GM12878 (cell line): Measurements from ENCODE around the gene FAHD2A. TPM values are rescaled to one million over a fixed set of nuclear protein-coding genes. Genes with fewer than 3 reads are reported as not detected.

Experiments
- ATAC-seq: fragments of 200-7000 bp; cut with Tn5 transposase; 3 replicates; pipeline ENCODE4 v1.9.1; 2020; ENCODE audit warnings: mild to moderate bottlenecking, moderate library complexity
- BruUV-seq: library from RNA; stranded (reverse); fragments of 400-500 nt; replicated peaks from 2 replicates; lab custom pipeline; 2021; lab: Mats Ljungman, UMichigan
- CTCF ChIA-PET: fragments of 300-600 bp; sonication (Branson Sonifier 250); formaldehyde crosslinking; extraction: SDS; loops from one replicate; lab custom pipeline; 2021; ENCODE audit warnings: inconsistent platforms; lab: Yijun Ruan, JAX
- POLR2A ChIA-PET: fragments of 350-600 bp; formaldehyde crosslinking; extraction: SDS; loops from one replicate; lab custom pipeline; 2021; ENCODE audit warnings: inconsistent platforms; lab: Charles Lee
- RAD21 ChIA-PET: fragments of 300-600 bp; sonication (Branson Sonifier 250); formaldehyde crosslinking; loops from one replicate; lab custom pipeline; 2023; ENCODE audit warnings: antibody characterized with exemption; ENCODE audit not compliant: unreplicated experiment; lab: Charles Lee
- SMC1A ChIA-PET: fragments of 300-600 bp; sonication (Branson Sonifier 250); formaldehyde crosslinking; loops from one replicate; lab custom pipeline; 2023; ENCODE audit not compliant: unreplicated experiment, uncharacterized antibody; lab: Charles Lee
- DNase-seq: peaks from one replicate; pipeline ENCODE4 v3.0.0-alpha.2; 2011; ENCODE audit warnings: low read depth, low spot score
- FAIRE-seq: peaks from 3 replicates; lab custom pipeline; 2011; peaks lifted over from hg19 to GRCh38; lab: Jason Lieb, UNC
- H2AFZ ChIP-seq: 2 replicates; pipeline ENCODE4 v1.6.0; 2011; ENCODE audit warnings: low read depth, low read length, control low read depth; ENCODE audit not compliant: control insufficient read depth
- H3K27ac ChIP-seq: 2 replicates; pipeline ENCODE4 v1.5.1; 2011; ENCODE audit warnings: control low read depth; ENCODE audit not compliant: control insufficient read depth, insufficient read depth
- H3K27me3 ChIP-seq, 2 experiments: replicated peaks in 1 of 2; 2 replicates each; pipeline versions ENCODE4 v1.6.0 to v1.6.1; 2011; ENCODE audit warnings: low read length in 1 of 2; ENCODE audit not compliant: control insufficient read depth in 2 of 2, insufficient read depth in 2 of 2
- H3K36me3 ChIP-seq, 2 experiments: 2 replicates each; pipeline ENCODE4 v1.5.1; 2011; ENCODE audit warnings: low read length in 1 of 2; ENCODE audit not compliant: control insufficient read depth in 2 of 2, insufficient read depth in 2 of 2
- H3K4me1 ChIP-seq: 2 replicates; pipeline ENCODE4 v1.6.1; 2011; ENCODE audit warnings: mild to moderate bottlenecking, low read length, moderate library complexity, mixed read lengths; ENCODE audit not compliant: control insufficient read depth, insufficient read depth
- H3K4me2 ChIP-seq: 2 replicates; pipeline ENCODE4 v1.6.0; 2011; ENCODE audit warnings: control low read depth; ENCODE audit not compliant: control insufficient read depth, insufficient read depth
- H3K4me3 ChIP-seq: fragments of 200-600 bp; sonication (generic); 2 replicates; pipeline ENCODE4 v1.5.1; 2016
- H3K79me2 ChIP-seq: 2 replicates; pipeline ENCODE4 v1.6.0; 2011; ENCODE audit warnings: low read length; ENCODE audit not compliant: control insufficient read depth, insufficient read depth
- H3K9ac ChIP-seq: 2 replicates; pipeline ENCODE4 v1.8.0; 2011; ENCODE audit warnings: low read length, control low read depth, mixed read lengths; ENCODE audit not compliant: control insufficient read depth, insufficient read depth
- H3K9me3 ChIP-seq: replicated peaks from 3 replicates; pipeline ENCODE4 v1.5.1; 2011; ENCODE audit warnings: mild to moderate bottlenecking, low read length; ENCODE audit not compliant: control insufficient read depth, insufficient read depth
- H4K20me1 ChIP-seq: 2 replicates; pipeline ENCODE4 v1.6.0; 2011; ENCODE audit not compliant: control insufficient read depth, insufficient read depth
- BCL3 ChIP-seq: IDR thresholded peaks from 2 replicates; pipeline ENCODE4 v1.6.1; 2011; ENCODE audit warnings: borderline replicate concordance, low read depth, mild to moderate bottlenecking, moderate library complexity, low read length; ENCODE audit not compliant: insufficient read depth, poor library complexity, severe bottlenecking
- RBBP5 ChIP-seq: fragments of 200-600 bp; sonication (generic); conservative IDR thresholded peaks from 2 replicates; pipeline ENCODE4 v1.6.1; 2016
- USF1 ChIP-seq: IDR thresholded peaks from 2 replicates; pipeline ENCODE4 v1.6.1; 2011; ENCODE audit warnings: borderline replicate concordance, low read depth, mild to moderate bottlenecking, moderate library complexity, mixed read lengths, low read length; ENCODE audit not compliant: insufficient read depth; ENCODE audit errors: extremely low read length
- ZBED1 ChIP-seq: IDR thresholded peaks from 2 replicates; pipeline ENCODE4 v1.6.1; 2016; ENCODE audit warnings: borderline replicate concordance
- WGBS: methylation state at CpG from one replicate; pipeline ENCODE4 v1.1.6; 2016; ENCODE audit warnings: low lambda C conversion rate; ENCODE audit not compliant: insufficient replicate concordance, insufficient coverage; ENCODE audit errors: missing lambda C conversion rate; 5-methylcytosine and 5-hydroxymethylcytosine counted together
- in situ Hi-C: fragments of 300-500 bp; cut with MboI; formaldehyde crosslinking; loops from 9 replicates; pipeline ENCODE4 v1.14.3; 2018; ENCODE audit warnings: mixed read lengths
- intact Hi-C: fragments of 100-400 bp; cut with micrococcal nuclease; formaldehyde crosslinking; loops from one replicate; pipeline ENCODE4 v1.14.2; 2022; ENCODE audit not compliant: unreplicated experiment
- polyA plus RNA-seq, 11 experiments: library from polyadenylated mRNA; depleted of rRNA in 4 of 11; unstranded in 6 of 11; stranded (reverse) in 5 of 11; fragments of >200 nt; fragmentation: Nextera tagmentation in 4 of 11; fragmentation: Illumina TruSeq in 1 of 11; extraction: Ambion mirVana in 4 of 11; extraction: Trizol in 1 of 11; gene quantifications; 1 replicate in 1 of 11; 2 replicates in 10 of 11; pipeline versions ENCODE4 v1.2.1 to v1.2.3, GENCODE V29; 2011 to 2016; ENCODE audit warnings: inconsistent platforms in 2 of 11, missing spikeins in 2 of 11, low read depth in 1 of 11
- total RNA-seq, 4 experiments: library from RNA; depleted of rRNA in 3 of 4; stranded (reverse); fragments of >200 nt in 3 of 4; fragmentation: Illumina TruSeq in 1 of 4; extraction: Trizol in 1 of 4; gene quantifications; 2 replicates each; pipeline versions ENCODE4 v1.2.1 to v1.2.3, GENCODE V29; 2013 to 2021

FAHD2A gene
- total and polyA plus RNA-seq, 10 of the 15 experiments (the other 5 are each of a cell fraction or from before 2014, with no cell fraction given) = 11.2 to 38.2 (median 25.1) TPM

GRCh38 chr2:95391641-95392310, 10.7 kb upstream of the FAHD2A start:
- intact Hi-C loops = no loop called here
- POLR2A ChIA-PET = no interaction called here
- SMC1A ChIA-PET = no interaction called here
- H4K20me1 ChIP-seq = no peaks in the 10 kb centered on the region
- no peaks in the 10 kb centered on the region for H3K79me2 ChIP-seq
- H3K4me2 ChIP-seq = no peak overlapping the region
- H2AFZ ChIP-seq = no peak overlapping the region
- H3K4me3 ChIP-seq = no peak overlapping the region
- H3K9me3 ChIP-seq = no peaks in the 10 kb centered on the region
- RAD21 ChIA-PET = no interaction called here
- H3K9ac ChIP-seq = no peak overlapping the region
- in situ Hi-C loops = no loop called here
- H3K36me3 ChIP-seq = no peaks in the 10 kb centered on the region
- no peaks in the 10 kb centered on the region for H3K4me1 ChIP-seq
- ATAC-seq (no peak), FAIRE-seq (no peak), DNase-seq (no peak)
- H3K27ac ChIP-seq = no peak overlapping the region
- no TSS peak for BruUV-seq
- CTCF ChIA-PET = no interaction called here
- WGBS = 5% methylated on average over 8 of the region's 8 CpGs
- TF ChIP-seq USF1 (peak; percentile 24), BCL3 (no peak), ZBED1 (no peak), RBBP5 (no peak)
- H3K27me3 ChIP-seq = no peaks in the 10 kb centered on the region; a peak in 1 of 4 replicates
